ENCODE measurements around the gene TRPM8. TPM values are rescaled to one million over a fixed set of nuclear protein-coding genes. Genes with fewer than 3 reads are reported as not detected.

TRPM8 gene
- total RNA-seq, 1 experiment from 2014 or later, result 3.9 TPM

DNA sequence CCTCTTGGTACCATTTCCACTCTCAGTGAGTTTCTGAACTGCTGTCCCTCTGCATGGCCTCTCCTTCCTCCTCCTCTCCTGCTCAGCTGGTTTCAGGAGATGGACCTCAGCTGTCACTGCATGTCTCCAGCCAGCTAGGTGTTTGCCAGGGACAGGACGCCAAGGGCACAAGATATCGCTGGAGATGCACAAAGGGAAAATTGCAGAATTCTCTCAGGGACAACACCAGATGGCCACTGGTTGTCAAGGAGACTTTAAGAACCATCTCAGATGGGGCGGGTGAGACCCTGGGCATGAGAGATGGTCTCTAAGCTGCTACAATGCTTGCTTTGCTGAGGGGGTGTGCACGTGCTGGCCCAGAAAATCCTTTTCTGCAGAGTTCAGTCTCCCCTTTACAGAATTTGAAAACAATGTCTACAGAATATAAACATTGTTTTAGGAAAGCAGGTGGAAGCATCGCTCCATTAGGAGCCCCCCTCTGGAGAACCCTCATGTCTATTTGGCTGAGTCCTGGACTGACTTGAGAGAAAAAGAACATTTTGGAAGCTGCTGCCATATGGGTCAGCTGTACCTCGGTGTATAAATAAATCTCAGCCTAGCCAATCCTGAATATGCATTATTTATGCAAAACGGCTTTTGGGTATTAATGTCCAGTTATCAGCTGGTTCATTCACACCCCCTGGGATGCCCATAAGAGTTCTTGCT lies 75.5 kb downstream of the TRPM8 start:
- H3K4me3 ChIP-seq (ENCODE audit: low read depth in 2 of 2, low read length in 2 of 2), result no peak overlapping the region
- in situ Hi-C loops (cut with HindIII; ENCODE audit: low pct_unique_long_range_greater_than_20kb, low sequenced_read_pairs), result no loop called here
- H3K4me1 ChIP-seq (ENCODE audit: control insufficient read depth, insufficient read depth, low read length), result peaks cover 3% of the 10 kb centered on the region; the same call in 1 of the 2 replicates
- H3K9me3 ChIP-seq (ENCODE audit: control insufficient read depth, insufficient read depth, low read depth, low read length), result peaks cover 3% of the 10 kb centered on the region; the same call in 1 of the 2 replicates
- ATAC-seq (no peak), DNase-seq (ENCODE audit: low read depth, low spot score) (no peak)
- POLR2A ChIA-PET, result no interaction called here
- intact Hi-C loops (cut with micrococcal nuclease; ENCODE audit: unreplicated experiment), result no loop called here
- no TSS peak for BruUV-seq (replicated peaks)
- no peak overlapping the region for H3K27ac ChIP-seq (ENCODE audit: low read length)
- CTCF ChIA-PET, result interaction anchor here (0.5 kb wide), 1 partner anchor 855 kb away, joined by 3 read pairs; no protein-coding TSS in a partner anchor
- TF ChIP-seq POLR2AphosphoS5 (IDR thresholded peaks at IDR 0.05; ENCODE audit: low read depth, low read length) (no peak), TCF7L2 (IDR thresholded peaks at IDR 0.05; ENCODE audit: low read depth, low read length) (no peak), SIN3A (IDR thresholded peaks at IDR 0.05; ENCODE audit: borderline replicate concordance, insufficient read depth, low read depth, low read length) (no peak)
- TF ChIP-seq, protein P1, sequence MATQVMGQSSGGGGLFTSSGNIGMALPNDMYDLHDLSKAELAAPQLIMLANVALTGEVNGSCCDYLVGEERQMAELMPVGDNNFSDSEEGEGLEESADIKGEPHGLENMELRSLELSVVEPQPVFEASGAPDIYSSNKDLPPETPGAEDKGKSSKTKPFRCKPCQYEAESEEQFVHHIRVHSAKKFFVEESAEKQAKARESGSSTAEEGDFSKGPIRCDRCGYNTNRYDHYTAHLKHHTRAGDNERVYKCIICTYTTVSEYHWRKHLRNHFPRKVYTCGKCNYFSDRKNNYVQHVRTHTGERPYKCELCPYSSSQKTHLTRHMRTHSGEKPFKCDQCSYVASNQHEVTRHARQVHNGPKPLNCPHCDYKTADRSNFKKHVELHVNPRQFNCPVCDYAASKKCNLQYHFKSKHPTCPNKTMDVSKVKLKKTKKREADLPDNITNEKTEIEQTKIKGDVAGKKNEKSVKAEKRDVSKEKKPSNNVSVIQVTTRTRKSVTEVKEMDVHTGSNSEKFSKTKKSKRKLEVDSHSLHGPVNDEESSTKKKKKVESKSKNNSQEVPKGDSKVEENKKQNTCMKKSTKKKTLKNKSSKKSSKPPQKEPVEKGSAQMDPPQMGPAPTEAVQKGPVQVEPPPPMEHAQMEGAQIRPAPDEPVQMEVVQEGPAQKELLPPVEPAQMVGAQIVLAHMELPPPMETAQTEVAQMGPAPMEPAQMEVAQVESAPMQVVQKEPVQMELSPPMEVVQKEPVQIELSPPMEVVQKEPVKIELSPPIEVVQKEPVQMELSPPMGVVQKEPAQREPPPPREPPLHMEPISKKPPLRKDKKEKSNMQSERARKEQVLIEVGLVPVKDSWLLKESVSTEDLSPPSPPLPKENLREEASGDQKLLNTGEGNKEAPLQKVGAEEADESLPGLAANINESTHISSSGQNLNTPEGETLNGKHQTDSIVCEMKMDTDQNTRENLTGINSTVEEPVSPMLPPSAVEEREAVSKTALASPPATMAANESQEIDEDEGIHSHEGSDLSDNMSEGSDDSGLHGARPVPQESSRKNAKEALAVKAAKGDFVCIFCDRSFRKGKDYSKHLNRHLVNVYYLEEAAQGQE (IDR thresholded peaks at IDR 0.05; ENCODE audit: insufficient read depth in 1 of 2, low read depth in 2 of 2, low read length in 1 of 2), result no peak
- TF ChIP-seq, protein P2, sequence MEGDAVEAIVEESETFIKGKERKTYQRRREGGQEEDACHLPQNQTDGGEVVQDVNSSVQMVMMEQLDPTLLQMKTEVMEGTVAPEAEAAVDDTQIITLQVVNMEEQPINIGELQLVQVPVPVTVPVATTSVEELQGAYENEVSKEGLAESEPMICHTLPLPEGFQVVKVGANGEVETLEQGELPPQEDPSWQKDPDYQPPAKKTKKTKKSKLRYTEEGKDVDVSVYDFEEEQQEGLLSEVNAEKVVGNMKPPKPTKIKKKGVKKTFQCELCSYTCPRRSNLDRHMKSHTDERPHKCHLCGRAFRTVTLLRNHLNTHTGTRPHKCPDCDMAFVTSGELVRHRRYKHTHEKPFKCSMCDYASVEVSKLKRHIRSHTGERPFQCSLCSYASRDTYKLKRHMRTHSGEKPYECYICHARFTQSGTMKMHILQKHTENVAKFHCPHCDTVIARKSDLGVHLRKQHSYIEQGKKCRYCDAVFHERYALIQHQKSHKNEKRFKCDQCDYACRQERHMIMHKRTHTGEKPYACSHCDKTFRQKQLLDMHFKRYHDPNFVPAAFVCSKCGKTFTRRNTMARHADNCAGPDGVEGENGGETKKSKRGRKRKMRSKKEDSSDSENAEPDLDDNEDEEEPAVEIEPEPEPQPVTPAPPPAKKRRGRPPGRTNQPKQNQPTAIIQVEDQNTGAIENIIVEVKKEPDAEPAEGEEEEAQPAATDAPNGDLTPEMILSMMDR (IDR thresholded peaks at IDR 0.05), result no peak
- H3K36me3 ChIP-seq (ENCODE audit: control insufficient read depth, insufficient read depth, low read length), result no peaks in the 10 kb centered on the region
- H3K27me3 ChIP-seq (ENCODE audit: control insufficient read depth, insufficient read depth, low read length), result no peaks in the 10 kb centered on the region

DNA sequence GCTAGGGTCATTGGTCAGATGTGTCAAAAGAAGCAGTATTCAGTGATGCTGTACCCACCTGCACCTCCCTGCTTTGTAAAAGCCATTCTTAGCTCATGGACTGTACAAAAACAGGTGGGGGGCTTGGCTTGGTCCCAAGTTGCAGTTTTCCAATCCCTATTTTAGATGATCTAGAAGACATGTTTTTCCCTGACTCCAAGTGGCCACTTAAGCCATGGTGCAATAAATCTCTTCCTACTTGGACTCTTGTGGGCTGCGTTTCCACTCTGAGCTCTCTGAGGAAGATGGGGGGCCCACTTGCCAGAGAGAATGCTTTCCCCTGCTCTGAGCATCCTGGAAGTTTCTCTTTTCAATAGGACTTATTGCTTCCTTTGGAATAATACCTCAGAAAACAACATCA lies 76.3 kb downstream of the TRPM8 start:
- H3K9me3 ChIP-seq (ENCODE audit: control insufficient read depth, insufficient read depth, low read depth, low read length), result peaks cover 3% of the 10 kb centered on the region; the same call in 1 of the 2 replicates
- no peaks in the 10 kb centered on the region for H3K27me3 ChIP-seq (ENCODE audit: control insufficient read depth, insufficient read depth, low read length)
- no peak for TF ChIP-seq POLR2AphosphoS5 (IDR thresholded peaks at IDR 0.05; ENCODE audit: low read depth, low read length)
- TF ChIP-seq SIN3A (IDR thresholded peaks at IDR 0.05; ENCODE audit: borderline replicate concordance, insufficient read depth, low read depth, low read length), result no peak
- TF ChIP-seq, protein P2 (IDR thresholded peaks at IDR 0.05), result no peak
- no peak for TF ChIP-seq TCF7L2 (IDR thresholded peaks at IDR 0.05; ENCODE audit: low read depth, low read length)
- TF ChIP-seq, protein P1 (IDR thresholded peaks at IDR 0.05; ENCODE audit: insufficient read depth in 1 of 2, low read depth in 2 of 2, low read length in 1 of 2), result no peak
- DNase-seq (ENCODE audit: low read depth, low spot score) (no peak), ATAC-seq (no peak)
- POLR2A ChIA-PET, result no interaction called here
- H3K4me1 ChIP-seq (ENCODE audit: control insufficient read depth, insufficient read depth, low read length), result peaks cover 3% of the 10 kb centered on the region; the same call in 1 of the 2 replicates
- in situ Hi-C loops (cut with HindIII; ENCODE audit: low pct_unique_long_range_greater_than_20kb, low sequenced_read_pairs), result no loop called here
- CTCF ChIA-PET, result no interaction called here
- intact Hi-C loops (cut with micrococcal nuclease; ENCODE audit: unreplicated experiment), result no loop called here
- no peak overlapping the region for H3K4me3 ChIP-seq (ENCODE audit: low read depth in 2 of 2, low read length in 2 of 2)
- no TSS peak for BruUV-seq (replicated peaks)
- no peak overlapping the region for H3K27ac ChIP-seq (ENCODE audit: low read length)
- no peaks in the 10 kb centered on the region for H3K36me3 ChIP-seq (ENCODE audit: control insufficient read depth, insufficient read depth, low read length)

Data from Panc1 (cell line).